SK-N-MC (cell line): ENCODE data around the gene FGA.

Experiments used
- EZH2 ChIP-seq: fragments of 200-600 bp; sonication (generic); IDR thresholded peaks from one replicate; pipeline ENCODE4 v1.6.1; 2017; ENCODE audit warnings: antibody characterized with exemption
- FOXP2 ChIP-seq: optimal IDR thresholded peaks from 2 replicates; pipeline ENCODE3; 2011; ENCODE audit warnings: mild to moderate bottlenecking, moderate library complexity; ENCODE audit not compliant: insufficient read depth; ENCODE audit errors: extremely low read length, control extremely low read depth
- POLR2AphosphoS5 ChIP-seq: IDR thresholded peaks from 2 replicates; pipeline ENCODE4 v1.6.1; 2012; ENCODE audit warnings: mild to moderate bottlenecking, low read depth, low read length, borderline replicate concordance

DNA sequence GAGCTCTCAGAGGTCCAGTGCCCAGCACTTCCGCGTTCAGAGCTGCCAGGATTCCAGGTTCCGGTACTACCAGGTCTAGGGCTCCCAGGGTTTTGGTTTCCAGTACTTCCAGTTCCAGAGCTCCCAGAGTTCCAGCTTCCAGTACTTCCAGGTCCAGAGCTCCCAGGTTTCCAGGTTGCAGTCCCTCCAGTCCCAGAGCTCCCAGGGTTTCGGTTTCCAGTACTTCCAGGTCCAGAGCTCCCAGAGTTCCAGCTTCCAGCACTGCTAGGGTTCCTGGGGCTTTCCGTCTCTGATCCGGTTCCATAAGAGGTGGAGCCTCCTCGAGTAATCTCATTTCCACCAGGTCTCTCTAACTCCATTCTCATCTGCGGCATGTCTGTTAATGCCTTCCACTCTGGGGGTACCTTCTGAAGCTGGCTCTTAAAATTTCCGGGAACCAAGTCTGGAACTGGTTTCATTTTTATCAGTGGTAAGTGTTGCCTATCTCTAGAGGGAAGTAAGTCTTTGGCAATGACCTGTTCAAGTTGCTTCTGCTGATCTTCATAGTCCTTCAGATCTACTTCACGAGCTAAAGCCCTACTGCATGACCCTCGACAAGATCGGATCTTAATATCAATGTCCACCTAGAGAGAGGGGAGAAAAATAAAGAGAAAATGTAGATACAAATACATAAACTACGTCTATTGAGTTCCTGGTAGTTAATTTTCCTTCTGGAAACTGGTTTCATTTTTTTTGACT, 4.1 kb downstream of the FGA start:
- no peak for TF ChIP-seq EZH2
- no peak for TF ChIP-seq POLR2AphosphoS5
- no peak for TF ChIP-seq FOXP2
